Duodenal mucosa (tissue), 2 donors: ENCODE measurements around the gene FBXO42.

ENCODE experiments used
- H3K27ac ChIP-seq: one replicate; pipeline ENCODE4 v1.7.0; 2013; ENCODE audit warnings: low read depth, low read length
- H3K27me3 ChIP-seq, 2 donors: one replicate each; pipeline ENCODE4 v1.7.0; 2013; ENCODE audit warnings: low read length in 2 of 2, control low read depth in 1 of 2; ENCODE audit not compliant: insufficient read depth in 2 of 2, control insufficient read depth in 1 of 2
- H3K36me3 ChIP-seq, 2 donors: one replicate each; pipeline ENCODE4 v1.7.0; 2013; ENCODE audit warnings: low read length in 2 of 2, control low read depth in 1 of 2; ENCODE audit not compliant: insufficient read depth in 2 of 2, control insufficient read depth in 1 of 2
- H3K4me1 ChIP-seq, 2 donors: one replicate each; pipeline ENCODE4 v1.7.0; 2013; ENCODE audit warnings: low read length in 2 of 2, control low read depth in 1 of 2; ENCODE audit not compliant: insufficient read depth in 2 of 2, control insufficient read depth in 1 of 2
- H3K4me3 ChIP-seq, 2 donors: one replicate each; pipeline ENCODE4 v1.7.0; 2013; ENCODE audit warnings: low read length in 2 of 2, low read depth in 1 of 2
- H3K9ac ChIP-seq, 2 donors: one replicate each; pipeline ENCODE4 v1.7.0; 2013; ENCODE audit warnings: low read length in 2 of 2, low read depth in 1 of 2
- H3K9me3 ChIP-seq, 2 donors: one replicate each; pipeline ENCODE4 v1.7.0; 2013; ENCODE audit warnings: low read length in 2 of 2, control low read depth in 1 of 2; ENCODE audit not compliant: control insufficient read depth in 1 of 2

Gene FBXO42

GRCh38 chr1:16198444-16199156 lies 153.7 kb downstream of the FBXO42 start:
- H3K4me1 ChIP-seq = peaks cover 7% of the 10 kb centered on the region in 2 donors
- H3K27me3 ChIP-seq = no peaks in the 10 kb centered on the region
- H3K36me3 ChIP-seq = peaks cover 0 to 4% of the 10 kb centered on the region in 2 donors
- no peak overlapping the region for H3K4me3 ChIP-seq
- no peaks in the 10 kb centered on the region for H3K9me3 ChIP-seq
- no peak overlapping the region for H3K27ac ChIP-seq
- no peak overlapping the region for H3K9ac ChIP-seq

DNA sequence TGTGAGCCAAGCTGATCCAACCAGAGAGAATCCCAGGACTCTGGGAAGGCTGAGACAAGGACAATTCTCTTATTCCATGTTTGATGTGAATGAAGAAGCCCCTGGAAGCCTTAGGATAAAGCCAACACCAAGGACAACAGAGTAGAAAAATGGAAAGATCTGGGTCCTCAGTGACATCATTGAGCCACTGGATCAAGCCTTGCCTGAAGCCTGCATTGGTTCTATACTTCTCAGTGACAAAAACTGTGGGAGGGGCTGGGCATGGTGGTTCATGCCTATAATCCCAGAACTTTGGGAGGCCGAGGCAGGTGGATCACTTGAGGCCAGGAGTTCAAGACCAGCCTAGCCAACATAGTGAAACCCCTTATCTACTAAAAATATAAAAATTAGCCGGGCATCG lies 155.4 kb downstream of the FBXO42 start:
- Histone ChIP-seq H3K27me3 (no peaks in the 10 kb centered on the region), H3K9ac (no peak overlapping the region), H3K4me1 (peaks cover 7% of the 10 kb centered on the region in 2 donors), H3K4me3 (no peak overlapping the region), H3K27ac (no peak overlapping the region), H3K9me3 (no peaks in the 10 kb centered on the region), H3K36me3 (no peaks in the 10 kb centered on the region)
